Measurements from ENCODE around the gene PURA.

DNA sequence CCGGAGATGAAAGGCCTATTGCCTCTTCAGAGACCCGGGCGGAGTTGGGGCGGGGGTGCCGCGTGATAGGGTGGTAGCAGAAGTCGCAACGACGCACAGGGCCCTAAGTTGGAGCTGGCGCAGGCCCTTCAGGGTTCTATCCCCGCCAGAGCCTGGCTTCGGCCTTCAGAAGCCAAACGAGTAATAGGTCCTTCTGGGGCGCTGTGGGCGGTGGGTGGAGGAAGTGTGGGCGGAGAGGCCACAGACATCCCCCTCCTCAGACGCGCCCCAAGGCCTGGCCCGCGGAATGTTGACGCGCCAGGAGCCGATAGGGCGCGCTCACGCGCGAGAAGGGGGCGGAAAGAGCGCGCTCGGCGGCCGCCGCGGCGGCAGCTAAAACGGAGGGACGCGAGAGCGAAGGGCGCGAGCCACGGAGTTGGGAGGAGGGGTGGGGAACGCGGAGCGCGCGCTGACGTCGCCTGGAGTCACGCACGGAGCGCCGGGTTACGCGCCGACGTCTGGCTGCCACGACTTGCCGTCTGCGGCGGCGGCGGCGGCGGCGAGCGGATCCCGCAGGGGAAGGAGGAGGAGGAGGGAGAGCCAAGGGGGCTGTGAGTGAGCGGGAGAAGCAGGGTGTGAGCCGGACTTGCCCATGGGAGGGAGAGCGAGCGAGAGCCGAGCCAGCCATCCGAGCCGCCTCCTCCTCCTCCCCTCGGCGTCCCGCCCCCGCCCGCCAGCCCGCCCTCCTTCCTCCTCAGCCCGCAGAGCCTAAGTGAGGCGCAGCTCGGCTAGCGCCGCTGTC lies 6.4 kb upstream of the PURA start:
- TF ChIP-seq, protein P1, sequence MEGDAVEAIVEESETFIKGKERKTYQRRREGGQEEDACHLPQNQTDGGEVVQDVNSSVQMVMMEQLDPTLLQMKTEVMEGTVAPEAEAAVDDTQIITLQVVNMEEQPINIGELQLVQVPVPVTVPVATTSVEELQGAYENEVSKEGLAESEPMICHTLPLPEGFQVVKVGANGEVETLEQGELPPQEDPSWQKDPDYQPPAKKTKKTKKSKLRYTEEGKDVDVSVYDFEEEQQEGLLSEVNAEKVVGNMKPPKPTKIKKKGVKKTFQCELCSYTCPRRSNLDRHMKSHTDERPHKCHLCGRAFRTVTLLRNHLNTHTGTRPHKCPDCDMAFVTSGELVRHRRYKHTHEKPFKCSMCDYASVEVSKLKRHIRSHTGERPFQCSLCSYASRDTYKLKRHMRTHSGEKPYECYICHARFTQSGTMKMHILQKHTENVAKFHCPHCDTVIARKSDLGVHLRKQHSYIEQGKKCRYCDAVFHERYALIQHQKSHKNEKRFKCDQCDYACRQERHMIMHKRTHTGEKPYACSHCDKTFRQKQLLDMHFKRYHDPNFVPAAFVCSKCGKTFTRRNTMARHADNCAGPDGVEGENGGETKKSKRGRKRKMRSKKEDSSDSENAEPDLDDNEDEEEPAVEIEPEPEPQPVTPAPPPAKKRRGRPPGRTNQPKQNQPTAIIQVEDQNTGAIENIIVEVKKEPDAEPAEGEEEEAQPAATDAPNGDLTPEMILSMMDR (IDR thresholded peaks at IDR 0.05) = peak; percentile 27; the same call in 1 of the 2 replicates
- TF ChIP-seq POLR2AphosphoS5 (IDR thresholded peaks at IDR 0.05; ENCODE audit: low read depth, low read length) = peak; percentile 83
- 0 out of 2 replicates have a peak, but pooled peaks have one; percentile 35 for TF ChIP-seq TCF7L2 (IDR thresholded peaks at IDR 0.05; ENCODE audit: low read depth, low read length)
- TF ChIP-seq, protein P2, sequence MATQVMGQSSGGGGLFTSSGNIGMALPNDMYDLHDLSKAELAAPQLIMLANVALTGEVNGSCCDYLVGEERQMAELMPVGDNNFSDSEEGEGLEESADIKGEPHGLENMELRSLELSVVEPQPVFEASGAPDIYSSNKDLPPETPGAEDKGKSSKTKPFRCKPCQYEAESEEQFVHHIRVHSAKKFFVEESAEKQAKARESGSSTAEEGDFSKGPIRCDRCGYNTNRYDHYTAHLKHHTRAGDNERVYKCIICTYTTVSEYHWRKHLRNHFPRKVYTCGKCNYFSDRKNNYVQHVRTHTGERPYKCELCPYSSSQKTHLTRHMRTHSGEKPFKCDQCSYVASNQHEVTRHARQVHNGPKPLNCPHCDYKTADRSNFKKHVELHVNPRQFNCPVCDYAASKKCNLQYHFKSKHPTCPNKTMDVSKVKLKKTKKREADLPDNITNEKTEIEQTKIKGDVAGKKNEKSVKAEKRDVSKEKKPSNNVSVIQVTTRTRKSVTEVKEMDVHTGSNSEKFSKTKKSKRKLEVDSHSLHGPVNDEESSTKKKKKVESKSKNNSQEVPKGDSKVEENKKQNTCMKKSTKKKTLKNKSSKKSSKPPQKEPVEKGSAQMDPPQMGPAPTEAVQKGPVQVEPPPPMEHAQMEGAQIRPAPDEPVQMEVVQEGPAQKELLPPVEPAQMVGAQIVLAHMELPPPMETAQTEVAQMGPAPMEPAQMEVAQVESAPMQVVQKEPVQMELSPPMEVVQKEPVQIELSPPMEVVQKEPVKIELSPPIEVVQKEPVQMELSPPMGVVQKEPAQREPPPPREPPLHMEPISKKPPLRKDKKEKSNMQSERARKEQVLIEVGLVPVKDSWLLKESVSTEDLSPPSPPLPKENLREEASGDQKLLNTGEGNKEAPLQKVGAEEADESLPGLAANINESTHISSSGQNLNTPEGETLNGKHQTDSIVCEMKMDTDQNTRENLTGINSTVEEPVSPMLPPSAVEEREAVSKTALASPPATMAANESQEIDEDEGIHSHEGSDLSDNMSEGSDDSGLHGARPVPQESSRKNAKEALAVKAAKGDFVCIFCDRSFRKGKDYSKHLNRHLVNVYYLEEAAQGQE (IDR thresholded peaks at IDR 0.05; ENCODE audit: insufficient read depth in 1 of 2, low read depth in 2 of 2, low read length in 1 of 2) = no peak

Measured in Panc1 (cell line).